Tibial nerve (tissue), 4 donors: ENCODE data around the gene LAP3. TPM values are rescaled to one million over a fixed set of nuclear protein-coding genes. Genes with fewer than 3 reads are reported as not detected.

Experiments
- DNase-seq, 2 donors: peaks; one replicate each; pipeline ENCODE4 v3.0.0-alpha.2; 2019; ENCODE audit warnings: low spot score in 2 of 2
- H3K27ac ChIP-seq, 4 donors: fragments of 200-600 bp; sonication (generic) in 3 of 4; one replicate each; pipeline ENCODE4 v1.5.1; 2017 to 2019; ENCODE audit warnings: mild to moderate bottlenecking in 1 of 4
- H3K27me3 ChIP-seq, 2 donors: fragments of 200-600 bp; sonication (generic) in 1 of 2; one replicate each; pipeline versions ENCODE4 v1.5.1 to v1.6.0; 2017 to 2019
- H3K36me3 ChIP-seq, 3 donors: fragments of 200-600 bp; sonication (generic); one replicate each; pipeline ENCODE4 v1.5.1; 2018 to 2019
- H3K4me1 ChIP-seq, 4 donors: fragments of 200-600 bp; sonication (generic) in 3 of 4; one replicate each; pipeline ENCODE4 v1.5.1; 2017 to 2019
- H3K4me3 ChIP-seq, 4 donors: fragments of 200-600 bp; sonication (generic) in 3 of 4; one replicate each; pipeline ENCODE4 v1.5.1; 2017 to 2019; ENCODE audit warnings: mild to moderate bottlenecking in 1 of 4, moderate library complexity in 1 of 4
- H3K9me3 ChIP-seq, 4 donors: fragments of 200-600 bp; sonication (generic) in 3 of 4; one replicate each; pipeline ENCODE4 v1.5.1; 2017 to 2019
- EP300 ChIP-seq, 2 donors: sonication (generic); formaldehyde crosslinking; IDR thresholded peaks; one replicate each; pipeline ENCODE4 v1.6.1; 2017; ENCODE audit warnings: antibody characterized with exemption in 2 of 2, mild to moderate bottlenecking in 1 of 2
- POLR2A ChIP-seq, 2 donors: fragments of 450-650 bp; IDR thresholded peaks; one replicate each; pipeline ENCODE4 v1.6.1; 2017; ENCODE audit warnings: antibody characterized with exemption in 2 of 2, mild to moderate bottlenecking in 2 of 2, moderate library complexity in 2 of 2
- WGBS, 2 donors: methylation state at CpG; one replicate each; pipeline ENCODE4 v1.1.5; 2018; 5-methylcytosine and 5-hydroxymethylcytosine counted together
- total RNA-seq, 4 donors: library from RNA; depleted of rRNA; stranded (reverse); fragments of >200 nt; gene quantifications; one replicate each; pipeline ENCODE4 v1.1.0, GENCODE V29; 2016
- TF ChIP-seq, protein P1 (sequence below), 5 experiments: fragments of 200-600 bp in 3 of 5; fragments of 450-650 bp in 2 of 5; sonication (generic) in 3 of 5; IDR thresholded peaks; one replicate each; pipeline ENCODE4 v1.5.1; 2016 to 2019; ENCODE audit warnings: antibody characterized with exemption in 5 of 5, mild to moderate bottlenecking in 3 of 5, moderate library complexity in 2 of 5

LAP3 gene
- total RNA-seq, 4 donors from 2014 or later = 63.2 to 110 (median 73.3) TPM

- H3K4me1 ChIP-seq = no peaks in the 10 kb centered on the region
- no peaks in the 10 kb centered on the region for H3K9me3 ChIP-seq
- H3K27me3 ChIP-seq = no peaks in the 10 kb centered on the region
- WGBS, 2 donors = 83 to 87% methylated on average over 6 of the region's 6 CpGs
- no peak for TF ChIP-seq POLR2A (IDR thresholded peaks at IDR 0.05)
- TF ChIP-seq, protein P1, sequence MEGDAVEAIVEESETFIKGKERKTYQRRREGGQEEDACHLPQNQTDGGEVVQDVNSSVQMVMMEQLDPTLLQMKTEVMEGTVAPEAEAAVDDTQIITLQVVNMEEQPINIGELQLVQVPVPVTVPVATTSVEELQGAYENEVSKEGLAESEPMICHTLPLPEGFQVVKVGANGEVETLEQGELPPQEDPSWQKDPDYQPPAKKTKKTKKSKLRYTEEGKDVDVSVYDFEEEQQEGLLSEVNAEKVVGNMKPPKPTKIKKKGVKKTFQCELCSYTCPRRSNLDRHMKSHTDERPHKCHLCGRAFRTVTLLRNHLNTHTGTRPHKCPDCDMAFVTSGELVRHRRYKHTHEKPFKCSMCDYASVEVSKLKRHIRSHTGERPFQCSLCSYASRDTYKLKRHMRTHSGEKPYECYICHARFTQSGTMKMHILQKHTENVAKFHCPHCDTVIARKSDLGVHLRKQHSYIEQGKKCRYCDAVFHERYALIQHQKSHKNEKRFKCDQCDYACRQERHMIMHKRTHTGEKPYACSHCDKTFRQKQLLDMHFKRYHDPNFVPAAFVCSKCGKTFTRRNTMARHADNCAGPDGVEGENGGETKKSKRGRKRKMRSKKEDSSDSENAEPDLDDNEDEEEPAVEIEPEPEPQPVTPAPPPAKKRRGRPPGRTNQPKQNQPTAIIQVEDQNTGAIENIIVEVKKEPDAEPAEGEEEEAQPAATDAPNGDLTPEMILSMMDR (IDR thresholded peaks at IDR 0.05) = no peak
- no peak for TF ChIP-seq EP300 (IDR thresholded peaks at IDR 0.05)
- no peaks in the 10 kb centered on the region for H3K36me3 ChIP-seq
- H3K27ac ChIP-seq = no peak overlapping the region
- DNase-seq = no peak
- H3K4me3 ChIP-seq = no peak overlapping the region
Observed at GRCh38 chr4:17560065-17560673, 16.8 kb upstream of the LAP3 start.

- 78 to 79% methylated on average over 8 of the region's 8 CpGs for WGBS, 2 donors
- Histone ChIP-seq H3K4me1 (no peaks in the 10 kb centered on the region), H3K9me3 (no peaks in the 10 kb centered on the region), H3K4me3 (no peak overlapping the region), H3K36me3 (no peaks in the 10 kb centered on the region), H3K27me3 (no peaks in the 10 kb centered on the region), H3K27ac (no peak overlapping the region)
- no peak for DNase-seq
- TF ChIP-seq POLR2A (IDR thresholded peaks at IDR 0.05) (no peak), EP300 (IDR thresholded peaks at IDR 0.05) (no peak)
- TF ChIP-seq, protein P1 (IDR thresholded peaks at IDR 0.05) = no peak
Observed at GRCh38 chr4:17561195-17561909, 15.6 kb upstream of the LAP3 start.

GRCh38 chr4:17562157-17562556, 14.8 kb upstream of the LAP3 start:
- WGBS, 2 donors = 53 to 75% methylated on average over 1 of the region's 1 CpG
- no peaks in the 10 kb centered on the region for H3K36me3 ChIP-seq

DNA sequence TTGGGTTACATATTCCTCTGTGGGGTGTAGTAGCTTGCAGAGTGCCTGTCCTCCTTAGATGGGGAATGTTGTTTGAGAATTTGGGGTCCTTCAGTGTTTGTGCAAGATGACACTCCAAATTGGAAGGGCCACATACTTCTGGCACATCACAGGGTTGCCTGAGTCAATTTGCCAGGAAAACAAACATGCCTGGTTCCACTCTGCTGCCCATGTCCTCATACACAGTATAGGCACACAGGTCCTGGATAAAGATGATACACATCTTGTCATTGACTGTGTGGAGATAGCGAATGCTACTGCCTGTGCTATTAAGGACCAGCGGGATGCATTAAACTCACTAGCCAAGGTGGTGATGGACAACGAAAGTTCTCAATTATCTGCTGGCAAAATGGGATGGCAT, 11.2 kb upstream of the LAP3 start:
- H3K9me3 ChIP-seq = no peaks in the 10 kb centered on the region
- DNase-seq = no peak
- H3K4me3 ChIP-seq = no peak overlapping the region
- H3K27me3 ChIP-seq = no peaks in the 10 kb centered on the region
- no peak for TF ChIP-seq EP300 (IDR thresholded peaks at IDR 0.05)
- no peak for TF ChIP-seq POLR2A (IDR thresholded peaks at IDR 0.05)
- TF ChIP-seq, protein P1 (IDR thresholded peaks at IDR 0.05) = no peak
- H3K36me3 ChIP-seq = no peaks in the 10 kb centered on the region
- no peaks in the 10 kb centered on the region for H3K4me1 ChIP-seq
- WGBS, 2 donors = 95 to 96% methylated on average over 3 of the region's 3 CpGs
- no peak overlapping the region for H3K27ac ChIP-seq

More at GRCh38 chr4:17562157-17562556, 14.8 kb upstream of the LAP3 start:
- DNase-seq = no peak
- H3K4me1 ChIP-seq = no peaks in the 10 kb centered on the region
- no peak overlapping the region for H3K27ac ChIP-seq
- H3K4me3 ChIP-seq = no peak overlapping the region
- no peak for TF ChIP-seq POLR2A (IDR thresholded peaks at IDR 0.05)
- TF ChIP-seq EP300 (IDR thresholded peaks at IDR 0.05) = no peak
- TF ChIP-seq, protein P1 (IDR thresholded peaks at IDR 0.05) = no peak
- H3K9me3 ChIP-seq = no peaks in the 10 kb centered on the region
- no peaks in the 10 kb centered on the region for H3K27me3 ChIP-seq

DNA sequence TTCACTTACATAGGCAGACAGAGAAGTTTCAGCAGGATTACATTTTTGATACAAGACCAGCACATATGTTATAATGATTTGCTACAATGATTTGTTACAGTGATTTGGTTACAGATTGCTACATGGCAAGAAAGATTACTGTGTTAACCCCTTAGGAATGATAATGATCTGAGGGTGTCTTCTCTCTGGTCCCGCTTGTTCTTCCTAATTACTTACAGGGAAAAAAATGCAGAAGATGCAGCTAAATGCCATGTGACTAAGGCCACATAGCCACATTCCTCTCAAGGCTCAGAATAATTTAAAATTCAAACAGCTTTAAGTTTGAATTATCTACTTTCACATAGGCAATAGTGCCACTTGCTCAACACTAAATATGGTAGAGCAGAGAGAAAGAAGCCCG, 9.7 kb upstream of the LAP3 start:
- Histone ChIP-seq H3K4me3 (no peak overlapping the region), H3K36me3 (no peaks in the 10 kb centered on the region), H3K27me3 (no peaks in the 10 kb centered on the region), H3K9me3 (no peaks in the 10 kb centered on the region), H3K4me1 (no peaks in the 10 kb centered on the region), H3K27ac (no peak overlapping the region)
- no peak for DNase-seq
- 56 to 59% methylated on average over 2 of the region's 2 CpGs for WGBS, 2 donors
- TF ChIP-seq POLR2A (IDR thresholded peaks at IDR 0.05) (no peak), EP300 (IDR thresholded peaks at IDR 0.05) (no peak)
- TF ChIP-seq, protein P1 (IDR thresholded peaks at IDR 0.05) = no peak
